Osteoblast (primary cell): Measurements from ENCODE around the gene PDCD7. TPM values are rescaled to one million over a fixed set of nuclear protein-coding genes. Genes with fewer than 3 reads are reported as not detected.

Experiments used
- DNase-seq: peaks from one replicate; pipeline ENCODE4 v3.0.0; 2011; ENCODE audit warnings: low spot score, mixed read lengths; ENCODE audit not compliant: insufficient read length; ENCODE audit errors: missing footprints
- H2AFZ ChIP-seq: 2 replicates; pipeline ENCODE4 v1.6.0; 2011; ENCODE audit warnings: mild to moderate bottlenecking, low read length
- H3K27ac ChIP-seq: 2 replicates; pipeline ENCODE4 v1.5.1; 2011; ENCODE audit warnings: mild to moderate bottlenecking, low read depth, low read length, moderate library complexity
- H3K27me3 ChIP-seq: 2 replicates; pipeline ENCODE4 v1.6.0; 2012; ENCODE audit warnings: mild to moderate bottlenecking, control low read depth, inconsistent platforms, low read length, moderate library complexity; ENCODE audit not compliant: insufficient read depth
- H3K36me3 ChIP-seq: 2 replicates; pipeline ENCODE4 v1.5.1; 2011; ENCODE audit warnings: mild to moderate bottlenecking, low read length, control low read depth, moderate library complexity; ENCODE audit not compliant: insufficient read depth
- H3K4me1 ChIP-seq: 2 replicates; pipeline ENCODE4 v1.5.1; 2011; ENCODE audit warnings: mild to moderate bottlenecking, low read length, control low read depth, moderate library complexity; ENCODE audit not compliant: insufficient read depth
- H3K4me2 ChIP-seq: 2 replicates; pipeline ENCODE4 v1.6.0; 2011; ENCODE audit warnings: mild to moderate bottlenecking, low read length; ENCODE audit not compliant: insufficient read depth
- H3K4me3 ChIP-seq: fragments of 200-600 bp; sonication (generic); 3 replicates; pipeline ENCODE4 v1.5.1; 2012; ENCODE audit warnings: mild to moderate bottlenecking, low read length, inconsistent platforms; ENCODE audit not compliant: insufficient read depth
- H3K79me2 ChIP-seq: 2 replicates; pipeline ENCODE4 v1.6.0; 2012; ENCODE audit warnings: mild to moderate bottlenecking, low read length, control low read depth, inconsistent platforms; ENCODE audit not compliant: insufficient read depth
- H3K9me3 ChIP-seq: 2 replicates; pipeline ENCODE4 v1.5.1; 2011; ENCODE audit warnings: low read depth, low read length, control low read depth
- H4K20me1 ChIP-seq: 2 replicates; pipeline ENCODE4 v1.6.0; 2012; ENCODE audit warnings: mild to moderate bottlenecking, low read length, control low read depth; ENCODE audit not compliant: insufficient read depth
- CTCF ChIP-seq: IDR thresholded peaks from 2 replicates; pipeline ENCODE4 v1.5.1; 2011; ENCODE audit warnings: mild to moderate bottlenecking, low read depth, low read length, moderate library complexity; ENCODE audit errors: extremely low read depth
- total RNA-seq: library from RNA; depleted of rRNA; stranded (reverse); fragments of >200 nt; gene quantifications from 2 replicates; pipeline ENCODE4 v1.2.3, GENCODE V29; 2012

Gene PDCD7
- total RNA-seq, 1 donor, result 19.5 TPM

DNA sequence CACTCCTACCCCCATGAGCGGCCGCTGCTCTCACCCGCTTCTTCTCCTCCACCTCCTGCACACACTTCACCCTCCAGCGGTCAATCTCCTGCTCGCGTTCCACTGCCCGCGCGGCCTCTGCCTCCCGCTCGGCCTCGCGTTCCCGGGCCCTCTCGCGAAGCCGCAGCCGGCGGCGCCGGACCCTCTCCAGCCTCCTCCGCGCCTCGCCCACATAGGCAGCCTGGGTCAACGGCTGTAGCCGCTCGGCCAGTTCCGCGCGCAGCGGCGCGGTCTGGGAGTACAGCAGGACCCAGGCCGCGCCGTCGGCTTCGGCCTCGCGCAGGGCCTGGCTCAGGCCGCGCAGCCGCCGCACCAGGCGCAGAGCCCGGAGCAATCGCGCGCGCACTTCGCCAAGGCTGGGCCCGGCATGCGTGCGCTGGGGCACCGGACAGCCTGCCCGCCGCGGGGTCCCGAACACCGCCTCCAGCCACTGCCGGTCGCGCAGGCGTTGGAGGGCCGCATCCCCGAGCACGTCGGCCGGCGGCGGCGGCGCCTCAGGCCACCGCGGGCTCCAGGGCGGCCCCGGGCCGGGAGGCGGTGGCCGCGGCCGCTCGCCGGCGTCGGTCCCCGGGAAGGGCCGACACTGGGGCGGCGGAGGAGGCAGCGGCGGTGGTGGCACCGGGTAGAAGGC, 595 bp downstream of the PDCD7 start:
- H3K27ac ChIP-seq, result peak overlapping the region; percentile 59
- no peak for TF ChIP-seq CTCF
- DNase-seq, result peak; percentile 98

DNA sequence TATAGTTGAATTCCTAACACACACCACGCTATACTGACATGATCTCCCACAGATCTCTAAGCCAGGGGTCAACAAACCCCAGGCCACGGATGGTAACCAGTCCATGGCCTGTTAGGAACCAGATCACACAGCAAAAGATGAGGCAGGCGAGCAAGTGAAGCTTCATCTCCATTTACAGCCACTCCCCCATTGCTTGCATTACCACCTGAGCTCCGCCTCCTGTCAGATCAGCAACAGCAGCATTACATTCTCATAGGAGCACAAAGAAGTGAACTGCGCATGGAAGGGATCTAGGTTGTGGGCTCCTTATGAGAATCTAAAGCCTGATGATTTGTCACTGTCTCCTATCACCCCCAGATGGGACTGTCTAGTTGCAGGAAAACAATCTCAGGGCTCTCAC, 2.7 kb downstream of the PDCD7 start:
- Histone ChIP-seq H3K79me2 (peaks cover 64% of the 10 kb centered on the region), H3K36me3 (peaks cover 44% of the 10 kb centered on the region), H3K4me1 (peaks cover 10% of the 10 kb centered on the region)

More for the DNA sequence above, 595 bp downstream of the PDCD7 start:
- Histone ChIP-seq H3K27me3 (no peaks in the 10 kb centered on the region), H3K36me3 (peaks cover 26% of the 10 kb centered on the region), H3K4me2 (peak overlapping the region; percentile 96), H3K4me1 (peaks cover 10% of the 10 kb centered on the region), H2AFZ (peak overlapping the region; percentile 89), H3K79me2 (peaks cover 47% of the 10 kb centered on the region), H4K20me1 (peaks cover 17% of the 10 kb centered on the region), H3K4me3 (peak overlapping the region; percentile 89), H3K9me3 (no peaks in the 10 kb centered on the region)

GRCh38 chr15:65115542-65115941, 18.1 kb downstream of the PDCD7 start:
- H3K9me3 ChIP-seq, result no peaks in the 10 kb centered on the region
- no peaks in the 10 kb centered on the region for H3K4me1 ChIP-seq
- H3K36me3 ChIP-seq, result peaks cover 48% of the 10 kb centered on the region
- H3K27me3 ChIP-seq, result no peaks in the 10 kb centered on the region
- H3K27ac ChIP-seq, result no peak overlapping the region
- H4K20me1 ChIP-seq, result peaks cover 4% of the 10 kb centered on the region
- no peak for TF ChIP-seq CTCF
- H3K79me2 ChIP-seq, result no peaks in the 10 kb centered on the region
- H2AFZ ChIP-seq, result no peak overlapping the region
- DNase-seq, result no peak
- H3K4me3 ChIP-seq, result no peak overlapping the region
- no peak overlapping the region for H3K4me2 ChIP-seq

More for the DNA sequence above, 2.7 kb downstream of the PDCD7 start:
- Histone ChIP-seq H3K4me3 (no peak overlapping the region), H3K27ac (no peak overlapping the region), H2AFZ (no peak overlapping the region), H3K27me3 (no peaks in the 10 kb centered on the region), H4K20me1 (peaks cover 21% of the 10 kb centered on the region), H3K9me3 (no peaks in the 10 kb centered on the region), H3K4me2 (no peak overlapping the region)
- DNase-seq, result no peak
- TF ChIP-seq CTCF, result no peak

DNA sequence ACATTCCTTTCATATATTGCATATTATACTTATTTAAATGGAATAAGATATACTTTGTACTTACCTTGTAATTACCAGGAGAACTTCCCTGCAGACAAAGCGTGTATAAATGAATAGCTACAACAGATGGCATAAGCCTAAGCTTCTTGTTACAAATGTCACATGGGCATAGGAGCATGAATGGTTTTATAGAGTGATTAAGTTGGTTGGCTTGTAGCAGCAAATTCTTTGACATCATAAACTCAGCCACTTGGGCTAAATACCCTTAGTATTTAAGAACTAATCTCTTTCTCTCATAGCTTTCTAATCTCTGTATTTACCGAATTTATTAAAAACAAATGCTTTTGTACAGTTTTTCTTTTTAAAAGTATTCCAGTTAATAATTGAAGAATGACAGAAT, 18.5 kb downstream of the PDCD7 start, which contains the start of gene UBAP1L:
TSS of gene UBAP1L (minus strand) at position 115 of the 400 bp plus-strand sequence. CDS start 8,985 bp downstream, outside the sequence.
- Histone ChIP-seq H3K4me1 (no peaks in the 10 kb centered on the region), H3K9me3 (no peaks in the 10 kb centered on the region), H3K36me3 (peaks cover 46% of the 10 kb centered on the region), H3K27ac (no peak within 1 kb of the TSS), H3K4me3 (no peak within 1 kb of the TSS), H4K20me1 (peaks cover 4% of the 10 kb centered on the region), H3K27me3 (no peaks in the 10 kb centered on the region), H2AFZ (no peak within 1 kb of the TSS), H3K4me2 (no peak within 1 kb of the TSS), H3K79me2 (no peaks in the 10 kb centered on the region)
- no peak for TF ChIP-seq CTCF
- DNase-seq, result no peak
